ENCODE results near the gene B4GALT7.

DNA sequence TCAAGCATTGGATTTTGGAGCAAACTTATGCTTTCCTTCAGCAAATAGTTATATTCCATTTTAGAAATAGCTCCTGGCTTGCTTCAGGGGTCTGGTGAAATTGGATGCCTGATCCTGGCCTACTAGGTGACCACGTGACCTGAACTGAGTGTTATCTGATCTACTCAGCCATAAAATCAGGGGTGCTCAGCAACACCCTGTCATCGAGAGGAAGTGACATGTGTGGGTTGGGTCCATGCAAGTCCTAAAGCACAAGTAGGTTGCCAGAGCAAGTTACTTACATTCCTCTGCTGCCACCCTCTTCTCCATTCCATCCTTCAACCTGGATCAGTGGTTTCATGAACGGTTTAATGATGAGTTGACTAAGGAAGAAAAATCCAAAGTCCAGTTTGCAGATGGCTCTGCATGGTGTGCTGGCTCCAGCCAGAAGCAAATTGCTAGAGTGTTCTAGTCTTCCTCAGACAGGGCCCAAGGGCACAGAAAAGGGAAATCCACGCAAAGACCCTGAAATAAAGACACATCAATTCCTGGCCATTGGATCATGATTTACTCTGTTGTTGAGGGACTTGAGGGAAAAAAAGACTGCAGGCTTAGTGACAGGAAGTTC, 42.8 kb upstream of the B4GALT7 start:
- TF ChIP-seq, protein P1, sequence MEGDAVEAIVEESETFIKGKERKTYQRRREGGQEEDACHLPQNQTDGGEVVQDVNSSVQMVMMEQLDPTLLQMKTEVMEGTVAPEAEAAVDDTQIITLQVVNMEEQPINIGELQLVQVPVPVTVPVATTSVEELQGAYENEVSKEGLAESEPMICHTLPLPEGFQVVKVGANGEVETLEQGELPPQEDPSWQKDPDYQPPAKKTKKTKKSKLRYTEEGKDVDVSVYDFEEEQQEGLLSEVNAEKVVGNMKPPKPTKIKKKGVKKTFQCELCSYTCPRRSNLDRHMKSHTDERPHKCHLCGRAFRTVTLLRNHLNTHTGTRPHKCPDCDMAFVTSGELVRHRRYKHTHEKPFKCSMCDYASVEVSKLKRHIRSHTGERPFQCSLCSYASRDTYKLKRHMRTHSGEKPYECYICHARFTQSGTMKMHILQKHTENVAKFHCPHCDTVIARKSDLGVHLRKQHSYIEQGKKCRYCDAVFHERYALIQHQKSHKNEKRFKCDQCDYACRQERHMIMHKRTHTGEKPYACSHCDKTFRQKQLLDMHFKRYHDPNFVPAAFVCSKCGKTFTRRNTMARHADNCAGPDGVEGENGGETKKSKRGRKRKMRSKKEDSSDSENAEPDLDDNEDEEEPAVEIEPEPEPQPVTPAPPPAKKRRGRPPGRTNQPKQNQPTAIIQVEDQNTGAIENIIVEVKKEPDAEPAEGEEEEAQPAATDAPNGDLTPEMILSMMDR (IDR thresholded peaks at IDR 0.05; ENCODE audit: borderline replicate concordance, extremely low read depth, low read length, poor library complexity, severe bottlenecking) = no peak
- no peak for TF ChIP-seq EZH2 (IDR thresholded peaks at IDR 0.05; ENCODE audit: borderline replicate concordance, low read depth, low read length, severe bottlenecking)
